GM12873 (cell line): Measurements from ENCODE around the gene KASH5.

Experiments used
- TF ChIP-seq, protein P1 (sequence below): IDR thresholded peaks from 2 replicates; pipeline ENCODE4 v1.5.1; 2012; ENCODE audit warnings: low read depth, mild to moderate bottlenecking, moderate library complexity, low read length, control low read depth; ENCODE audit not compliant: insufficient read depth; ENCODE audit errors: missing control alignments

The KASH5 gene

DNA sequence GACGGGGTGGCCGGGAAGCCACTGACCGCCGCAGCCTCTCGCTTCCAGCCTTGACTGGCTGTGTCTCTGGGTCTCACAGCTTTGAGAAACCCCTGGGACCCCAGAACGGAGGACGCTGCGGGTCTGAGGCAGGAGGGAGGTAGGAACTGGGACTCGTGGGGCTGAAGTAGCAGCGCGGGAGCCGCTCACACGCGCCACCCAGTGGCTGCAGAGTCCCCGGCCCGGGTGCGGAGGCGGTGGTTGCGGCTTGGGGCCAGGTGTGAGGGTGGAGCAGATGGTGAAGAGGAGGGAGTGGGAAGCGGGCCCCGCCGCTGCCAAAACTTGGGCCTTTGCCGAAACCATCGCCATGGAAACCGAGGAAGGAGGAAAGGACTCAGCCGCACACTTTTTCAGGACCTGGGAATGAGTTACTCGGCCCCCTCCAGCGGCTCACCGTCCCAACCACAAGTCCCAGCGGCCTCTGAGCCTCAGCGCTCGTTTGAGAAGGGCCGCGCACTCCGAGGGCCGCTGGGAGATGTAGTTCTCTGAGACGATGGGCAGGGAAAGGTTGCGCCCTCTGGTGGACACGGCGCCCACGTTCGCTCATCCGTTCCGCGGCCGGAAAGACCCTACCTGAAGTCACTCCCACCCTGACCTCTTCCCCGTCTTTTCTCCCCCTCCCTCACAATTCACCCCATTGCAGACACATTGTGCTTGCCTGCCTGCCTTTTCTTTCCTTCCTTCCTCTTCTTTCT, 55.5 kb downstream of the KASH5 start:
- TF ChIP-seq, protein P1, sequence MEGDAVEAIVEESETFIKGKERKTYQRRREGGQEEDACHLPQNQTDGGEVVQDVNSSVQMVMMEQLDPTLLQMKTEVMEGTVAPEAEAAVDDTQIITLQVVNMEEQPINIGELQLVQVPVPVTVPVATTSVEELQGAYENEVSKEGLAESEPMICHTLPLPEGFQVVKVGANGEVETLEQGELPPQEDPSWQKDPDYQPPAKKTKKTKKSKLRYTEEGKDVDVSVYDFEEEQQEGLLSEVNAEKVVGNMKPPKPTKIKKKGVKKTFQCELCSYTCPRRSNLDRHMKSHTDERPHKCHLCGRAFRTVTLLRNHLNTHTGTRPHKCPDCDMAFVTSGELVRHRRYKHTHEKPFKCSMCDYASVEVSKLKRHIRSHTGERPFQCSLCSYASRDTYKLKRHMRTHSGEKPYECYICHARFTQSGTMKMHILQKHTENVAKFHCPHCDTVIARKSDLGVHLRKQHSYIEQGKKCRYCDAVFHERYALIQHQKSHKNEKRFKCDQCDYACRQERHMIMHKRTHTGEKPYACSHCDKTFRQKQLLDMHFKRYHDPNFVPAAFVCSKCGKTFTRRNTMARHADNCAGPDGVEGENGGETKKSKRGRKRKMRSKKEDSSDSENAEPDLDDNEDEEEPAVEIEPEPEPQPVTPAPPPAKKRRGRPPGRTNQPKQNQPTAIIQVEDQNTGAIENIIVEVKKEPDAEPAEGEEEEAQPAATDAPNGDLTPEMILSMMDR: peak; percentile 87

DNA sequence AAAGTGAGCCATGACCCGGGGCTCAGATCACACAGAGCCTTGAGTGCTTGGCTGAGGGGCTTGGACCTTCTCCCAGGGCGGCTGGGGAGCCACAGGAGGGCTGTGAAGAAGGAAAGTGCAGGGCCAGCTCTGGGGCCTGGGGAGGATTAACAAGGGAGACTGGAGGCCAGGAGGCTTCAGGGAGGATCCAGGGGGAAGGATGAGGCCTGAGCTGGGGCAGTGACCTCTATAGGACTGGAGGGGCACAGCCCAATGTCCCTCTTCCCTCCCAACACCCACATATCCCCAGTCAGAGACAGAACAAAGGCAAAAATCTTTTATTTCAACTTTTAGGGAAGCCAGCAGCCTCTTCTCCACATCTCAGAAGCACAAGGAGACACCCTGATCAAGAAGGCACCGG, 57.9 kb downstream of the KASH5 start:
- TF ChIP-seq, protein P1: no peak

DNA sequence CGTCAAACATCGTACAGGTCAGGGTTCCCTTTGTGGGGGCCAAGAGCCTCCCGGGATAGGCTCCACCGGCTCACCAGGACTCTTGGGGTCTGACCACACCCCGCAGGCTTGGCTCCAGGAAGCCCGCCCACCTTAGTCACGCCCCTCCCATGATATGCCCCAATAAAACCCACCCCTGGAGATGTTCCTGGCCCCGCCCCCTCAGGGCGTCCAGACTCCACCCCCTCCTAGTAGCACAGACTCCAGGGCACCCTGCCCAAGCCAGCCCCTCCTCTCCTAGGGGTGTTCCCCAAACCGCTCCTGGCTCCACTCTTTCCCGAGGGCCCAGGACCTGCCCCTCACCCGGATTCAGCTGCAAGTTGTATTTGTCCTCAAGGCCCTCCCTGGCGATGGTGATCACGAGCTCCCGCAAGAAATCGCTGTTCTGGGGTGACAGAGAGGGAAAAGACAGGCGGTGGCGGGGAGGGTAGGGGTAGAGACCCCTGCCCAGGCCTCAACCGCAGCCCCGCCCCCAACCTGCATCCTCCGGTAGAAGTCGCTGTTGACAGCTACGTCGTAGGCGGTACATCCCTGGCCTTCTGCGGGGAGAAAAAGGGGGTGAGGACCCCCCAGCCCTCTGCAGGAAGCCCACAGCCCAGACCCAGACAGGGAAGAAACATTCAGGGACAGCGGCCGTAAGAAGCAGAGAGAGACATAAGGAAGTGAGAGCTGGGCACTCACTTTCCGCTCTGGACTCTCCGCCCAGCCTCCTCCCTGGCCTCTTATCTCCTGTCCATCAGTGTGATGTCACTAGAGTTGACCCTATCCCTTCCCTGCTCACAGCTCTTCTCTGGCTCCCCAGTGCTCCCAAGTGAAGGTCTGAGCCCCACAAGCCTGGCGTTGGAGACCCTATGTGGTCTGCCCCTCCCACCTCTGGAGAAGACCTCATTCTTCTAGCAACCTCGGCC, 59.7 kb downstream of the KASH5 start:
- TF ChIP-seq, protein P1: no peak

DNA sequence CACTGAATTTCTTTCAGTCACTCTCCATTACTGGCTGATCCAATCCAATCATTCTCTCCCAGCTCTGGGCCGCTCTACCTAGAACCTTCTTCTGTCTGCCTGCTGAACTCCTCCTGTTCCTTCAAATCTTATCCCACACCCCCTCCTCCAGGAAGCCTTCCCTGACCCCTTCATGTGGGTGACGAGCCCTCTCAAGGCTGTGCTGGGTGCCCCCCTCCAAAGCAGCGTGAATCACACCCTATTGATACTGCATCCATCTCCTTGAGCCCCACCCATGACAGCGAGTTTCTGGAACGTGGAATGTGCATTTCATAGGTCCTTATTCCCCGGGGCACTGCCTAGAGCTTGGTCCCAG, 60.4 kb downstream of the KASH5 start:
- TF ChIP-seq, protein P1: no peak

DNA sequence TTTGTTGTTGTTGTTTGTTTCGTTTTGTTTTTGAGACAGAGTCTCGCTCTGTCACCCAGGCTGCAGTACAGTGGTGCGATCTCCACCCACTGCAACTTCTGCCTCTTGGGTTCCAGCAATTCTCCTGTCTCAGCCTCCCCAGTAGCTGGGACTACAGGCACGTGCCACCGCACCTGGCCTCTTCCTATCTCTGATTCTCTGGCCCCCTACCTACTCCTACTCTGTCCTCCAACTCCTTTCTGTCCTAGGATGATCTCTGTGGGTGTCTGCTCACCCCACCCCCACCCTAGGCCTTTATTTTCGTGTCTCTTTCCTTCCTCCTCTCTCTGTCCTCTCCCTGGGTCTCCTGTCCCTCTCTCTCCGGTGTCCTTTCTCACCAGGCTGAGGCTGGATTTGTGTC, 62.4 kb downstream of the KASH5 start:
- TF ChIP-seq, protein P1: no peak

DNA sequence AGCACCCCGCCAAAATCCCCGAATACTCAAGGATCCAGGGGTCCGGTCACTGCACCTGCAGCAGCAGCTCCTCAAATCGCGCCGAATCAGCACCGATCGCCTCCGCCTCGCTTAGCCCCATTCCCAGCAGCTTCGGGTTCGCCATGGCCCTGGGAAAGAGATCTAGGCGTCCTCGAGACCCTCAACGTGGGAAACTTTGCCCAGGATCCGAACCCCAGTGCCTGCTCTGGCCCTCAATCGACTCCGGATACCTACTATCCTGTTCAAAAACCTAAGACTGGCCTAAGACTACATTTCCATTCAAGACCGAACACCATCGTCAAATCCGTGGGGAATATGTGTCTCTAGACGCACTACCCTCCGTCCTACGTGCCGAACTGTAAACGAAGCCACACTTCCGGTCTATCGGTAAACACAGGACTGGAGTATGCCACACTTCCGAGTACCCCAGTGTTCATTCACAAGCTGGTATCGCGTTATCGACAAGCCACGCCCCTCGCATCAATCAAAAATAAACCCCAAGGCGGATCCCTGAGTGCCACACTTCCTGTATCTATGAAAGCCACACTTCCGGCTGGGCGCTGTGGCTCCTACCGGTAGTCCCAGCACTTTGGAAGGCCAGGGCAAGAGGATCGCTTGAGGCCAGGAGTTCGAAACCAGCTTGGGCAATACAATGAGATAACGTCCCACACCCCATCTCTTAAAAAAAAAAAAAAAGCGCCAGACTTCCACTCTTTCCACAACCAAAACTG, 63.6 kb downstream of the KASH5 start, which contains the start of gene PIH1D1:
TSS of gene PIH1D1 (minus strand) at position 385 of the 752 bp plus-strand sequence. CDS start at position 145, 240 bp downstream.
- TF ChIP-seq, protein P1: peak; percentile 25
